Hindlimb muscle (tissue), 1 donor: ENCODE measurements around the gene RAD18. TPM values are rescaled to one million over a fixed set of nuclear protein-coding genes. Genes with fewer than 3 reads are reported as not detected.

Experiments
- DNase-seq: peaks from one replicate; pipeline ENCODE4 v3.0.0-alpha.2; 2013
- polyA plus RNA-seq: library from polyadenylated mRNA; unstranded; fragments of 120-200 nt; gene quantifications from one replicate; pipeline ENCODE4 v1.2.1, GENCODE V29; 2013; ENCODE audit not compliant: insufficient read length

Gene RAD18, protein sequence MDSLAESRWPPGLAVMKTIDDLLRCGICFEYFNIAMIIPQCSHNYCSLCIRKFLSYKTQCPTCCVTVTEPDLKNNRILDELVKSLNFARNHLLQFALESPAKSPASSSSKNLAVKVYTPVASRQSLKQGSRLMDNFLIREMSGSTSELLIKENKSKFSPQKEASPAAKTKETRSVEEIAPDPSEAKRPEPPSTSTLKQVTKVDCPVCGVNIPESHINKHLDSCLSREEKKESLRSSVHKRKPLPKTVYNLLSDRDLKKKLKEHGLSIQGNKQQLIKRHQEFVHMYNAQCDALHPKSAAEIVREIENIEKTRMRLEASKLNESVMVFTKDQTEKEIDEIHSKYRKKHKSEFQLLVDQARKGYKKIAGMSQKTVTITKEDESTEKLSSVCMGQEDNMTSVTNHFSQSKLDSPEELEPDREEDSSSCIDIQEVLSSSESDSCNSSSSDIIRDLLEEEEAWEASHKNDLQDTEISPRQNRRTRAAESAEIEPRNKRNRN
- polyA plus RNA-seq: 4.4 TPM

DNA sequence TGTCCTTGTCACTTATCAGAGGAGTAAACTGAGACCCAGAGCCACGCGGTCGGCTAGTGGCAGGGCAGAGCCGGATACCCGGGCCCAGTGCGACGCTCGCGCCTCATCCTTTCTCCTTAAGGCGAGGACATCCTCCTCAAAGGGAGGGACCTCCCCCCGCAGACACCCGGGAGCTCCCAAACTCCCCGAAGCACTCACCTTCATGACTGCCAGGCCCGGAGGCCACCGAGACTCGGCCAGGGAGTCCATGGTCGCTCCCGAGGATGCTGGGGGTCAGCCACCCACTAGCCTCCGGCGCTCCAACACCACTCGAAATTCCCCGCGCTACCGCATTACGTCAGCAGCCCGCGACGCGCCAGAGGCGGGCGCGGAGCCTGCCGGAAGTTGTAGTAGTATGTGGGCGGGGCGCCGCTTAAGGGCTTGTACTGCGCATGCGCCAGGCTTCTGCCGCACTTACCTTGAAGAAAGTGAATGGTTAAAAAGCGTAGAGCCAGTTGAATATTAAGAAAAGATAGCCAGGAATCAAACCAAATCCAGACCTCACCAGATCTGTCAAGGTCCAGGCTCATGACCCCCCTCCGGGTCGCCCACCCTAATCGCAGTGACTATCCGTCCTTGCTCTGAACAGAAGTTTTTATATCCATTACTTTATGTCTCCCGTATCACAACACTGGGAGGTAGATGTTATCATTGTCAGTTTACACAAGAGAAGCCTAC, at the start of gene RAD18:
Gene RAD18 (minus strand): TSS at position 336 of the 717 bp plus-strand sequence. CDS start 87 bp downstream, at position 249.
- peak; percentile 91 for DNase-seq

DNA sequence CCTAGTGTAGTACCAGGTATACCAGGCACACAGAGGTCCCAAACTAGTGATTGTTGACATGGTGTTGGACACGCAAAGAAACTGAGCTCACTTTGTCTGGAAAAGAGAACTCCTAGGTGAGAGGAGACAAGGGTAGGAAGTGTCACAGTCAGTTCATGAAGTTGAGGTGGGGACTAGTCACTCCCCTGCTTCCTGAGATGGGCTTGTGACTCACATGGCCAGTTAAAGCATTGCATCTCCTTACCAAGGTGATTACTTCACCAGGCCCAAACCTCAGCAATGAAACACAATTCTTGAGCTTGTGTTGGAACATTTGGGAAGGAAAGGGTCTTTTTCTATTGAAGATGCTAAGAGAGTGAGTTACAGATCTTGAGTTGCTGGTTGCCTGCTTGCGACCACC, 49.2 kb upstream of the RAD18 start:
- DNase-seq: no peak

DNA sequence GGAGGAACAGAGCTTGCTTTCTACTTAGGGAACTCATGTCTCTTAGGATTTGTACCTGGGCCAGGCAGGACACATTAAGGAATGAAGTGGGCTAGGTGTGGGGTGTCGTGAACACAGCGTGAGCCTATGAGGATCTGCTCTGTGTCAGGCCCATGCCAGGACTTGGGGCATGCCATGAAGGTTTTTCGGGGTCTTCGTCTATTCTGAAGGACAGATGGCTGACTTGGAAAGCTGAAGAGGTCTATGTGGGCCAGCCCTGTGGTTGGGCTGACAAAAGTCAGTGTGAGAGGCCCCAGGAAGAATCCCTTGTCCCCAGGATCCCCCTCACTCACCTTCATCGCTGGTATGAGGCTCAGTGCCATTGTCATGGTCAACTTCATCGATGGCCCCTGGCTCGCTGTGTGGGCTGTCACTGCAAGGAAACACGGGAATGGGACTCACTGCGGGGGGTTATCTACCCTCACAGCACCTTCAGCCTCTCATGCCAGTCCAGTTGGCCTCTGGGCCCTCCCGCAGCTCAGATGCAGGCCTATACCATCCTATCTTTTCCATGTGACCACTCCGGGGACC, 46.8 kb upstream of the RAD18 start:
- no peak for DNase-seq

DNA sequence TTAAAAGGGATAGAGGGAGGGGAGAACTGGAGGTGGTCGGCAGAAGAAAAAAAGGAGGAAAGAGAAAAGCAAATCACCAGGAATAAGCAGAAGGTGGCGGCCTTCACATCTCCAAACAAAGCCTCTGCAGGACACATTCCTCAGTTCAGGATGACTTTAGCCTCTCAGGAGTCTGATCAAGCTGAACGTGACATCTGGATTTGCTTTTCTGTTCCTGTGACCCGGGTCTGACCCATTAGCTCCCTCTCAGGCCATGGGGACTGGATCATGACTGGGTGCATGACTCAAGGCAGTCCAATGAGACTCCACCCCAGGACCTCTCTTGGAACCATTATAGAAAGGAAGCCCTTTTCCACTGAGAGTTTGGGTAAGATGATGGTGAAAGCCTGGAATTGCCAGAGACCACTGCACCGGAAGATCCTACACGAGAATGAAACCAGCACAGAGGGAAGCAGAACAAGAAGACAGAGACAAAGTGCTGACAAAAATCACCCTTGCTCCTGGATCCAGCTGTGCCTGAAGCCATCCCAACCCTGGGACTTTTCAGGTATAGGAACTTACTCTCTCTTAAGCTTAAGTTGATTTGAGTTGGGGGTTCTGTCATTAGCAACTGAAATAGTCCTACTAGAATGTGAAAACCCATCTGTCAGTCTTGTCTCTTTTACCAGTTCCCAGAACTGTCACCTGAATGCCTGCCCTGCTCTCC, 45.4 kb upstream of the RAD18 start:
- no peak for DNase-seq

- no peak for DNase-seq
Measured at GRCh38 chr3:9007928-9008327, 44.7 kb upstream of the RAD18 start.

- DNase-seq: no peak
Measured at GRCh38 chr3:9007213-9007612, 43.9 kb upstream of the RAD18 start.

DNA sequence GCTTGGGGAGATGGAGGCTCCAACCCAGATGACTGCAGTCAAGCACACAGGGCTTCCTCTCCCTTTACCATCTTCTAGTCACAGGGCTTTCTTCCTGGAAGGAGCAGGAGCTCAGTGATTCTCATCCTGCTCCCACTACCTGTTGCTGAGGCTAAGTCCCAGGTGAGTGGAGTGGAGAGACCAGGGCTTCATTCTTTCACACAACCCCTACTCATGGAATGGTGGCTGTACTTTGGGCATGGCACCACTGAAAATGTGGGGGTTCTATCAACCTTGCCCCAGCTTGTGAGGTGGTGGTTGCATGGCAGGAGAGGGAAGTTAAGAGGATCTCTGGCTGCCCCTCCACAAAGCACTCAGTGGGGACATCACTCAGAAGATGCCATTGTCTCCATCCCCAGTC, 36.8 kb upstream of the RAD18 start:
- no peak for DNase-seq

GRCh38 chr3:8997151-8997550, 33.9 kb upstream of the RAD18 start:
- no peak for DNase-seq

- DNase-seq: peak; percentile 86
Measured at GRCh38 chr3:8996681-8997121, 33.4 kb upstream of the RAD18 start.

DNA sequence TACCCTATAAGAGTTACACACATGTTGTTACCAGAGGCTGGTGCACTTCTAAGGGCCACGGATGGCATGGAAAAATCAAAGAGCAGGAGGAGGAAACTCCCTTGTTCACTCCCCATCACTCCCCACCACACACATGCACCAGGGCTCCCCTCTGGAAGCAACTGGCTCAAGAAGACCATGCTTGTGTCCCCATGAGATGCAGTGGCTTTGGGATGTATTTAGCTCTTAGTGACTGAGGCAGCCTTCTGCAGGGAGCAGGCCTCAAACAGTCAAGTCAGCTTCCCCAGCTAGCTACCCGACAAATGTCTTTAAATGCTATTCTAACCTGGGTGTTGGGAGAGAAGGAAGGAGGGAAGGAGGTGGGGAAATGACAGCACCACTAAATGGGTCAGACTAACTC, 32.9 kb upstream of the RAD18 start:
- DNase-seq: no peak

GRCh38 chr3:8994226-8994625, 31.0 kb upstream of the RAD18 start:
- no peak for DNase-seq

DNA sequence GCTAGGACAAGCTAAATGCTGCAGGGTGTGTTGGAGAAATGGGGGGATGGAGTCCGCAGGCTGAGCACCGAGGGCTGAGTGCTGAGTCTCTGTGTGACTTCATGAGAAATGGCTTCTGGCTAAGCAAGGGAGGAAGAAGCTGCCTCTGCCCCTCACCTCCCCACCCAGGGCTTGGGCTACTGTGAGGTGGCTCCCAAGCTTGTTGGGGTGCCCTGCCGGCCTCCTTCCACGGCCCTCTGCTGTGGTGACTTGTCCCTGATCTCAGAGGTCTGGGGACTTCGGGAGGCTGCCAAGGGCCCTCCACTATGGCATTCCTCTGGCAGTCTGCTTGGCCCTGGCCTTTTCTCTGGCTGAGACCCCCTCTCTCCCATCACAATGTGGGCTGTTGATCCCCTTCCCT, 30.1 kb upstream of the RAD18 start:
- DNase-seq: no peak

DNA sequence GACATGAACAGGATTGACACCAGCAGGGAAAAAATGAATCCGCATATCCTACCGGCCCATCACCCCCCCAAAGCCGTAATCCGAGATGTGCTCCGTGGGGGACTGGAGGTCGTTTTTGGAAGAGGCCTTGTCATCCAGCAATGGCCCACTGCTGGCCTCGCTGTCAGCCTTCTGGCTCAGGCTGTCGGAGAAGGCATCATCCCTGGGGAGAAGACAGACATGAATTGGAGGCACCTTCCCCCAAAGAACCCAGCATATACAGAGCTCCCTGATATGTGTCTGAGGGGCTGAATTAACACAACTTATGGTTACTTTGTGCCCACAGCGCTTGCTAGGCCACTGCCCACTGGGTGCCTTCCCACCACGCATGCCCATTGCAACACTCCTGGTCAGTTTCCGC, 29.6 kb upstream of the RAD18 start:
- no peak for DNase-seq

DNA sequence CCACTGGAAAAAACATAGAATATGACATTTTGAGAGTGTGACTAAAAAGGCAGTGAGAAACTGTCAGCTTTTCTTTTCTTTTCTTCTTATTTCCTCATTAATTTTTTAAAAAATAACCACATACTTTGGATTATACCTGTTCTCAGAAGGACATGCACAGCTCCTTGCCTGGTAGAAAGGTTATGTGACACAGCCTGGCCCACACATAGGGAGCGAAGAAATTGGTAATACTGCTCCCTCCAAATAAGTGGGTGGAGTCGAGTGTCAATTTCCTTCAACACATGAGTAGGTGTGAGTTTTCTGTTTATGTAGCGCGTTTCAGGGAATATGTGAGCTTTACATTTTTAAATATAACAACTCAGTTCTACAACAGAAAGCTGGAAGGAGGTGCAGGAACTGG, 28.9 kb upstream of the RAD18 start:
- DNase-seq: no peak

DNA sequence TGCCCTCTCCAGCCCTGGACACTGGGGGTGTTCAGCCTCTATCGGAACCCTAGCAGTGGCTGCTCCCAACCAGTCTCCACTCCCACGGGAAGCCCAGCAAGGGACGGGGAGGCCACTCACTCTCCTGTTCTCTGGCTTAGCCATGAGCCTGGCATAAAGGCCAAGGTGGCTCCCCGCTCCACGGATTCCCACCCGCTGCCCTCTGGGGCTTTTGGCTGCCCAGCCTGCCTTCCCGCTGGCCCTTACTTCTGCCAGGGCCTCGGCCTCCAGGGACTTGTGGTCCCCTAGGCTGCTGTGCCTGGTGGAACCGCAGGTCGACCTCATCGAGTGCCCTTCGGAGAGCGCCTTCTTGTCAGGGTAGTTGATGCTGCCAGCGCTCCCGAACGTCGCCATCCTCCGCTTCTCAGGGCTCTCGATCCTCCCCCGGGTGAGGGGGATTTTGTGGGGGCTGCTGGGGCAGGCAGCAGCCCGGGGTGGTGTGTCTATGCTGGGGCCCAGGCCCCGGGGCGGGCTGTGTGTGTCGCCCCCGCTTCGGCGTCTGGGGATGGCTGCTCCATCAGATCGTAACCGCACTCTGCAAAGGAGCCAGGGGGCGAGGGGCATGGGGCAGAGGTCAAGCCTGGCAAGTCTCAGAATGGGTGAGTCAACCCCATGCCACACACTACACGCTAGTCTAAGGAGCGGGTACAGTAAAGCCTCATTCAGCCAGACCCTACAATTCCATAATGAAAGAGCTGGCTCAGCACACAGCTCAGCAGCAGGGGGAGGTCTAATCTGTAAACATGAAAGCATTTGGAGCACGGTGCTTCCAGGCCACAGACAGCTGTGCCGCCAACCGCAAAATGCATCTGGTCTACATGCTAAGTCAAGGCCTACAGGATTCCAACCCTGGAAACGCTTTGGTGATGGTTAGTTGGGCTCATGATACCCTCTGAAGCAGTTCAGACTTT, 27.3 kb upstream of the RAD18 start:
- DNase-seq: no peak

DNA sequence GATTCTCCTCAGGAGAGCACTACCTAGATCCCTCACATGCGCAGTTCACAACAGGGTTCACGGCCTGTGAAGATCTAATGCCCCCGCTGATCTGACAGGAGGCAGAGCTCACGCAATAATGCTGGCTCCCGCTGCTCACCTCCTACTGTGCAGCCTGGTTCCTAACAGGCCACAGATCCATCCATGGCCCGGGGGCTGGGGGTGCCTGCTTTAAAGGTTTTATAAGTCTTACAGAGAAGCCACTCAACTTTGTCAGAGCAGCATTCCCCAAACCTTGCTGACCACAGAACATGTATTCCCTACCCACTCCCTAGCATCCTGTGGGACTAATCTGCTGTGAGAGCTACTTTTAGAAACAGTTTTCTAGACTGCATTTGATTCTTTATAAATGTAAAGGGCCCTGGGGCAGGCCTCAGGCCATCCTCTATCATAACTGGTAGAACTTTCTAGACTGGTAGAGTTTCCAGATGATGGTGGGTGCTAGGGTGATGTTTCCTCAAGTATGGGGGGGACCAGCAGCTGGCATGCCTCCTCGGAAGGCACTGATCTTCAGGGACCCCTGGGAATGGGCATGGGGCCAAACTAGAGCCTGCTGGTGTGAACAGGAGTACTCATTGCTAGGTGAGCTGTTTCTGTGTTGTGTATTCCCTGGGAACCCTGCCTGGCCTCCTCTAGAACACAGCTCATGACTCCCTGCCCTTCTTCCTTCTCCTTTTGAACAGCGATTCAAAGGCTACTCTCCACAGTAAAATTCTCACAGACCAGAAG, 25.7 kb upstream of the RAD18 start:
- DNase-seq: no peak

- no peak for DNase-seq
Measured at GRCh38 chr3:8988384-8988655, 25.0 kb upstream of the RAD18 start.

DNA sequence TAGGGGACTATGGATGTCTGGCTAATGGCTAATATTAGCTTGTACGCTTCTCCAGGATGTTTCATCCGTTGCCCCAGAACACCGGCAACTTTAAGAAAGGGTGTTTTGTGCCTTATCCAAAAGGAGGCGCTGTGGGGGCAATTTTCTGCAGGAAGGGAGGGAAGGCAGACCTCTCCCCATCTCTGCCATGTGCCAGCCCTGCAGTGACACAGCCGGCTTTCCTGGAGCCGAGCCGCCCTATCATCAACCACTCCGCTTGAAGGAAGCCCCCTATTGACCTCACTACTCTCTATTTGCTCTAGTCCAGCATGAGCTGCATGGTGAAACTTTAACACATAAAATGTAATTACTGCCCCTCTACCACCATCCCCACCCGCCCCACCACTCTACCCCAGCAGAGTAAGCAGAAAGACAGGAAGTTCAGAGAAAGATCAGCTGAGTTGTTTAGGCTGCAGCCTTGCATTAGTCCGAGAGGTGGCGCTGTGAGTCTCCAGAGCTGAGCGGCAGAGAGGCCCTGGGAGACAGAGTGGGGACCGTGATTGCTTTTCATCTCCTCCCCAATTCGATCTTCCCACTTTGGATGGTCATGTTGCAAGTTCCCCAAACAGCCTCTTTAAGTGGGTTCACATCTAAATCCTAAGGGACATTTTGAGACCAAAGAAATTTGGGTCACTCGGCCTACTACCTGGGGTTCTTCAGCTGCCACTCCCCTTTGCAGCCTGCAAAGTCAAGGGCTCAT, 24.5 kb upstream of the RAD18 start:
- peak; percentile 77 for DNase-seq

DNA sequence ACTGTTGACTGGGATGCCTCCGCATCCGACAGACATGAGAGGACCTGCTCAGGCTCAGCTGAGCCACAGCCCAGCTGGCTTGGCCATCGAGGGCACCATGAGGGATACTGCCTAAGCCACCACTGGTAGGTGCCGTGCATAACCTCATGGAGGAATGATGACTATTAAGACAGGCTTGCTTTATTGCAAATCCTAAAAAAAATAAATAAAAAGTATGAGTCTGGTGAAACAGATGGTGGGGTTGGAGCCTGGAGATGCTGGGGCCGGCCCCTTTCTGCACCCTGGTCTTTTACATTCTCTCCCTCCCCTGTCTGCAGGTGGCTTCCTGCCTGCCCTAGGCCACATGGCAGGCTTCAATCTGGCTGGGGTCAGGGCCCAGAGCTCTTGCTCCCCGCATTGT, 24.0 kb upstream of the RAD18 start:
- no peak for DNase-seq

GRCh38 chr3:8986741-8987140, 23.5 kb upstream of the RAD18 start:
- no peak for DNase-seq
